MM.1S (cell line): ENCODE data around the gene CNKSR3.

ENCODE experiments used
- DNase-seq: peaks from one replicate; pipeline ENCODE4 v3.0.0-alpha.2; 2015
- H2AFZ ChIP-seq: fragments of 300-600 bp; sonication (generic); 2 replicates; pipeline ENCODE4 v1.6.0; 2016; ENCODE audit warnings: antibody characterized with exemption, low read length
- H3F3A ChIP-seq: fragments of 300-600 bp; sonication (generic); 2 replicates; pipeline ENCODE4 v1.6.1; 2016; ENCODE audit warnings: mild to moderate bottlenecking, antibody characterized with exemption, low read length, moderate library complexity, mixed read lengths; ENCODE audit not compliant: insufficient read depth
- H3K27ac ChIP-seq: fragments of 300-600 bp; sonication (generic); 2 replicates; pipeline ENCODE4 v1.5.1; 2016; ENCODE audit warnings: mild to moderate bottlenecking, low read length
- H3K27me3 ChIP-seq: fragments of 300-600 bp; sonication (generic); replicated peaks from 2 replicates; pipeline ENCODE4 v1.6.0; 2016; ENCODE audit warnings: low read length; ENCODE audit not compliant: insufficient read depth
- H3K36me3 ChIP-seq: fragments of 300-600 bp; sonication (generic); replicated peaks from 2 replicates; pipeline ENCODE4 v1.6.1; 2016; ENCODE audit warnings: mild to moderate bottlenecking, low read length, mixed read lengths; ENCODE audit not compliant: insufficient read depth
- H3K4me1 ChIP-seq: fragments of 300-600 bp; sonication (generic); 2 replicates; pipeline ENCODE4 v1.6.1; 2016; ENCODE audit warnings: low read length, mixed read lengths
- H3K4me2 ChIP-seq: fragments of 300-600 bp; sonication (generic); 2 replicates; pipeline ENCODE4 v1.6.0; 2016; ENCODE audit warnings: low read depth, low read length
- H3K4me3 ChIP-seq: fragments of 300-600 bp; sonication (generic); 2 replicates; pipeline ENCODE4 v1.5.1; 2016; ENCODE audit warnings: low read length, mixed read lengths
- H3K79me2 ChIP-seq: fragments of 300-600 bp; sonication (generic); 2 replicates; pipeline ENCODE4 v1.6.1; 2016; ENCODE audit warnings: mixed run types, low read length, mixed read lengths
- H3K9ac ChIP-seq: fragments of 300-600 bp; sonication (generic); 2 replicates; pipeline ENCODE4 v1.6.1; 2016; ENCODE audit warnings: low read length, mixed read lengths
- H3K9me2 ChIP-seq: fragments of 300-600 bp; sonication (generic); replicated peaks from 2 replicates; pipeline ENCODE4 v1.6.1; 2016; ENCODE audit warnings: mild to moderate bottlenecking, low read length, mixed read lengths; ENCODE audit not compliant: insufficient read depth
- H3K9me3 ChIP-seq: fragments of 300-600 bp; sonication (generic); replicated peaks from 2 replicates; pipeline ENCODE4 v1.6.1; 2016; ENCODE audit warnings: mild to moderate bottlenecking, low read length, mixed read lengths; ENCODE audit not compliant: insufficient read depth
- H4K20me1 ChIP-seq: fragments of 300-600 bp; sonication (generic); 2 replicates; pipeline ENCODE4 v1.6.1; 2016; ENCODE audit warnings: mild to moderate bottlenecking, low read length, moderate library complexity, mixed read lengths; ENCODE audit not compliant: insufficient read depth
- EZH2 ChIP-seq: fragments of 300-600 bp; sonication (generic); optimal IDR thresholded peaks from 2 replicates; pipeline ENCODE3; 2017; ENCODE audit warnings: low read depth, mild to moderate bottlenecking, antibody characterized with exemption, low read length, mixed read lengths
- EZH2phosphoT487 ChIP-seq: fragments of 300-600 bp; sonication (generic); IDR thresholded peaks from 2 replicates; pipeline ENCODE4 v1.6.1; 2018; ENCODE audit warnings: antibody characterized with exemption, low read length
- TF ChIP-seq, protein P1 (sequence below): fragments of 300-600 bp; sonication (generic); IDR thresholded peaks from 2 replicates; pipeline ENCODE4 v1.5.1; 2016; ENCODE audit warnings: antibody characterized with exemption, low read length, mixed read lengths

CNKSR3 gene

DNA sequence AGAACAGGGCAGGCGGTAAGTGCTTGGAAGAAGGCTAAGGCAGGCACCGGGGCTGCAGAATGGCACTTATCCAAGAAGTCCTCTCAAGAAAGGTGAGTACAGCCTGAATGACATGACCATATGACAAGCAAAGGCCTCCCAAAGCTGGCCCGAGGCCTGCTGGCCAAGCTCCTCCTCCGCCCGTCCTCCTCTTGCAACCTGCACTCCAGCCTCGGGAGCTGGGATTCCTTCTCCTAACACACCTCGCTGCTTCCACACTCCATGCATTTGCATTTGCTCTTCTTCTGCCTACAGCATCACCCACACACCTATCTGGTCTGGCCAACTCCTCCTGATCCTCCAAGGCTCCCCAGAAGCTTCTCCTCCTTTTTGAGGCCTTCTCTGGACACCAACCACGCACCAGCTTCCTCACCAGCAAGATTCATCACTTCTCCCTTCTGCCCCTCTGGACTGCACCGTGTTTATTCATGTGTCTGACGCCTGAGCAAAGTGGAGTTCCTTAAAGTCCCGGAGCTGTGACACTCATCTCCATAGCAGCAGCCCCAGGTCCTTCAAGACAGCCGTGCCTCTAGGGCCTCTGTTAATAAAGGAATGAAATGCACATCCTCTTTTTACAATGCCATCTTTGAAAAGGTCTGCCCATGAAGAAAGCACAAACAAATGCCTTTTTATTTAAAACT, 32.3 kb downstream of the CNKSR3 start:
- H3K4me2 ChIP-seq = no peak overlapping the region
- no peak overlapping the region for H3K4me3 ChIP-seq
- no peak overlapping the region for H3K9ac ChIP-seq
- TF ChIP-seq, protein P1, sequence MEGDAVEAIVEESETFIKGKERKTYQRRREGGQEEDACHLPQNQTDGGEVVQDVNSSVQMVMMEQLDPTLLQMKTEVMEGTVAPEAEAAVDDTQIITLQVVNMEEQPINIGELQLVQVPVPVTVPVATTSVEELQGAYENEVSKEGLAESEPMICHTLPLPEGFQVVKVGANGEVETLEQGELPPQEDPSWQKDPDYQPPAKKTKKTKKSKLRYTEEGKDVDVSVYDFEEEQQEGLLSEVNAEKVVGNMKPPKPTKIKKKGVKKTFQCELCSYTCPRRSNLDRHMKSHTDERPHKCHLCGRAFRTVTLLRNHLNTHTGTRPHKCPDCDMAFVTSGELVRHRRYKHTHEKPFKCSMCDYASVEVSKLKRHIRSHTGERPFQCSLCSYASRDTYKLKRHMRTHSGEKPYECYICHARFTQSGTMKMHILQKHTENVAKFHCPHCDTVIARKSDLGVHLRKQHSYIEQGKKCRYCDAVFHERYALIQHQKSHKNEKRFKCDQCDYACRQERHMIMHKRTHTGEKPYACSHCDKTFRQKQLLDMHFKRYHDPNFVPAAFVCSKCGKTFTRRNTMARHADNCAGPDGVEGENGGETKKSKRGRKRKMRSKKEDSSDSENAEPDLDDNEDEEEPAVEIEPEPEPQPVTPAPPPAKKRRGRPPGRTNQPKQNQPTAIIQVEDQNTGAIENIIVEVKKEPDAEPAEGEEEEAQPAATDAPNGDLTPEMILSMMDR = no peak
- TF ChIP-seq EZH2phosphoT487 = no peak
- TF ChIP-seq EZH2 = no peak
- no peaks in the 10 kb centered on the region for H3K9me3 ChIP-seq
- no peaks in the 10 kb centered on the region for H3K27me3 ChIP-seq
- H3K4me1 ChIP-seq = no peaks in the 10 kb centered on the region
- H3K36me3 ChIP-seq = no peaks in the 10 kb centered on the region
- no peaks in the 10 kb centered on the region for H3K79me2 ChIP-seq
- no peak for DNase-seq
- no peaks in the 10 kb centered on the region for H4K20me1 ChIP-seq
- H2AFZ ChIP-seq = no peak overlapping the region
- no peak overlapping the region for H3K27ac ChIP-seq
- no peaks in the 10 kb centered on the region for H3K9me2 ChIP-seq
- H3F3A ChIP-seq = no peaks in the 10 kb centered on the region

DNA sequence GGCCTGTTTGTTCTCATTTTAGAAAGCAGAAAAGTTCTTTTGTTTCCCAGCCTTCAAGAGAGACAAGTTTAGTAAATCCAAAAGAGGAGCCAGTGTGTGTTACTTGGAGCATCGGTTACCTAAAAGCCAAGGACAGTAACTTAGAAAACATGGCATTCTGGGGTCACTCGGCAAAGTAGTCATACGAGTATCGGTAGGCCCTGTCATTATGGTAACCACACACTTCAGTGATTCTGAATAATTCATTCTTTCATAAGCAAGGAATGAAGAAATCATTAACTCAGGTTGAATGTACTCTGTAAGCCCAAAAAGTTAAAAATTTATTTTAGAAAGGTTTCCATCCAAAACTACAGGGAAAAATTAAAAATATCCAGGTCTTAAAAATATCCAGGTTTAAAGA, 34.0 kb downstream of the CNKSR3 start:
- no peaks in the 10 kb centered on the region for H3K36me3 ChIP-seq
- H4K20me1 ChIP-seq = no peaks in the 10 kb centered on the region
- no peak overlapping the region for H2AFZ ChIP-seq
- no peaks in the 10 kb centered on the region for H3K9me3 ChIP-seq
- no peaks in the 10 kb centered on the region for H3K9me2 ChIP-seq
- H3K79me2 ChIP-seq = no peaks in the 10 kb centered on the region
- no peaks in the 10 kb centered on the region for H3K4me1 ChIP-seq
- no peaks in the 10 kb centered on the region for H3K27me3 ChIP-seq
- H3K27ac ChIP-seq = no peak overlapping the region
- TF ChIP-seq EZH2phosphoT487 = no peak
- TF ChIP-seq, protein P1 = no peak
- TF ChIP-seq EZH2 = no peak
- H3K4me3 ChIP-seq = no peak overlapping the region
- DNase-seq = no peak
- no peaks in the 10 kb centered on the region for H3F3A ChIP-seq
- no peak overlapping the region for H3K4me2 ChIP-seq
- H3K9ac ChIP-seq = no peak overlapping the region

DNA sequence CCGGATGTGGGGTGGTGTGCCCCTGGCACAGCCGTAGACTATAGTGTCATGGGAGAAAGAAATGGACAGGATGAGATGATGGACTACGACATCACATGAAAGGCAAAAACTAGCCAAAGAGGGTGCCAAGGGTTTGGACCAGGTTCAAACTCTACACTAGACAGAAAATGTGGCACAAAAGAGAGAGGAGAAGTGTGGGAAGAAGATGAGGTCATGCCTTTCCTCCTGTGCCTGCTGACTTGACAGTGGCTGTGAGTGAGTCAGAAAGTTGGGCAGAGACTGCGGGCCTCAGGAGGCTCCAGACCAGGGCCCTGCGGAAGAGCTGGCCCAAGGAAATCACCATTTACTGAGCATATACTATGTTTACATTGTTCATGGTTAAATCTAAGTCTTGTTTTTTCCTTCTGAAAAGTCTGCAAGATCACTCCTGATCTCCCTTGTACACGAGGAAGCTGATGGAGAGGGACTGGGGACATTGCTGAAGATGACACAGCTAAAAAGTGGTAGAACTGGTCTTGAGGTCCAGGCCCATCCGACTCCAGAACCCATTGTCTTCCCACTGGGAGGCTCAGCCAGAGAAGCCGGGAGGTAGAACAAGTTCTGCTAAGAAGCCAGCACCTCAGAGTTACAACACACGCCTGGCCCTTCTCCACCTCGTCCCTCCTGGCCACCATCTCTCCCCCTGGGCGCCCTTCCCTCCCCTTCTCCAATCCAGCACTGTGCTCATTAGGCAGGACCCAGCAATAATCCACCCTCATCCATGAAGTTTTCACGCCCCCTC, 35.6 kb downstream of the CNKSR3 start:
- Histone ChIP-seq H3K9ac (no peak overlapping the region), H3F3A (no peaks in the 10 kb centered on the region), H3K79me2 (no peaks in the 10 kb centered on the region), H3K27me3 (no peaks in the 10 kb centered on the region), H3K4me3 (no peak overlapping the region), H3K9me2 (no peaks in the 10 kb centered on the region), H2AFZ (no peak overlapping the region), H3K4me2 (no peak overlapping the region), H3K4me1 (no peaks in the 10 kb centered on the region), H3K36me3 (no peaks in the 10 kb centered on the region), H4K20me1 (no peaks in the 10 kb centered on the region), H3K27ac (no peak overlapping the region), H3K9me3 (no peaks in the 10 kb centered on the region)
- no peak for TF ChIP-seq EZH2
- TF ChIP-seq EZH2phosphoT487 = no peak
- TF ChIP-seq, protein P1 = no peak
- no peak for DNase-seq
